Measurements from ENCODE around the gene INTS2. TPM values are rescaled to one million over a fixed set of nuclear protein-coding genes. Genes with fewer than 3 reads are reported as not detected.
"Not testable (repeated sequence)": the region's sequence is repeated elsewhere in the genome, so short reads cannot be mapped to it uniquely, and the experiment has no call there.

INTS2 gene
- total RNA-seq, 2 donors from 2014 or later: 7.6 to 8.2 TPM

GRCh38 chr17:61827649-61828395 is 100.0 kb downstream of the INTS2 start:
- no peak for TF ChIP-seq CTCF (IDR thresholded peaks at IDR 0.05)
- no peaks in the 10 kb centered on the region for H3K4me1 ChIP-seq
- H3K36me3 ChIP-seq: no peaks in the 10 kb centered on the region
- H3K9me3 ChIP-seq: peaks cover 0 to 19% of the 10 kb centered on the region in 2 donors
- H3K27me3 ChIP-seq: no peaks in the 10 kb centered on the region
- no peak overlapping the region for H3K4me3 ChIP-seq
- H3K27ac ChIP-seq: no peak overlapping the region
- no peak for DNase-seq (ENCODE audit: low spot score)

DNA sequence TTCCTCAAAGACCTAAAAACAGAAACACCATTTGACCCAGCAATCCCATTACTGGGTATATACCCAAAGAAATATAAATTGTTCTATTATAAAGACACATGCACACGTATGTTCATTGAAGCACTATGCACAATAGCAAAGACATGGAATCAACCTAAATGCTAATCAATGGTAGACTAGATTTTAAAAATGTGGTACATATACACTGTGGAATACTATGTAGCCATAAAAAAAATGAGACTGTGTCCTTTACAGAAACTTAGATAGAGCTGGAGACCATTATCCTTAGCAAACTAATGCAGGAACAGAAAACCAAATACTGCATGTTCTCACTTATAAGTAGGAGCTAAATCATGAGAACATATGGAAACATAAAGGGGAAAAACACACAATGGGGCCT is 100.9 kb downstream of the INTS2 start:
- not testable (repeated sequence) for H3K27me3 ChIP-seq; DNase-seq (ENCODE audit: low spot score); H3K36me3 ChIP-seq; H3K4me3 ChIP-seq; H3K27ac ChIP-seq; H3K4me1 ChIP-seq
- H3K9me3 ChIP-seq: peaks cover 0 to 19% of the 10 kb centered on the region in 2 donors

- not testable (repeated sequence) for DNase-seq (ENCODE audit: low spot score); H3K4me3 ChIP-seq; H3K36me3 ChIP-seq; H3K27me3 ChIP-seq; H3K27ac ChIP-seq; H3K4me1 ChIP-seq
- H3K9me3 ChIP-seq: peaks cover 0 to 19% of the 10 kb centered on the region in 2 donors
These were observed 101.6 kb downstream of the INTS2 start for GRCh38 chr17:61826198-61826597.

GRCh38 chr17:61825448-61826137 is 102.2 kb downstream of the INTS2 start:
- no peaks in the 10 kb centered on the region for H3K4me1 ChIP-seq
- DNase-seq (ENCODE audit: low spot score): no peak
- no peaks in the 10 kb centered on the region for H3K27me3 ChIP-seq
- H3K9me3 ChIP-seq: peaks cover 0 to 19% of the 10 kb centered on the region in 2 donors
- no peak overlapping the region for H3K27ac ChIP-seq
- no peaks in the 10 kb centered on the region for H3K36me3 ChIP-seq
- TF ChIP-seq CTCF (IDR thresholded peaks at IDR 0.05): no peak
- no peak overlapping the region for H3K4me3 ChIP-seq

DNA sequence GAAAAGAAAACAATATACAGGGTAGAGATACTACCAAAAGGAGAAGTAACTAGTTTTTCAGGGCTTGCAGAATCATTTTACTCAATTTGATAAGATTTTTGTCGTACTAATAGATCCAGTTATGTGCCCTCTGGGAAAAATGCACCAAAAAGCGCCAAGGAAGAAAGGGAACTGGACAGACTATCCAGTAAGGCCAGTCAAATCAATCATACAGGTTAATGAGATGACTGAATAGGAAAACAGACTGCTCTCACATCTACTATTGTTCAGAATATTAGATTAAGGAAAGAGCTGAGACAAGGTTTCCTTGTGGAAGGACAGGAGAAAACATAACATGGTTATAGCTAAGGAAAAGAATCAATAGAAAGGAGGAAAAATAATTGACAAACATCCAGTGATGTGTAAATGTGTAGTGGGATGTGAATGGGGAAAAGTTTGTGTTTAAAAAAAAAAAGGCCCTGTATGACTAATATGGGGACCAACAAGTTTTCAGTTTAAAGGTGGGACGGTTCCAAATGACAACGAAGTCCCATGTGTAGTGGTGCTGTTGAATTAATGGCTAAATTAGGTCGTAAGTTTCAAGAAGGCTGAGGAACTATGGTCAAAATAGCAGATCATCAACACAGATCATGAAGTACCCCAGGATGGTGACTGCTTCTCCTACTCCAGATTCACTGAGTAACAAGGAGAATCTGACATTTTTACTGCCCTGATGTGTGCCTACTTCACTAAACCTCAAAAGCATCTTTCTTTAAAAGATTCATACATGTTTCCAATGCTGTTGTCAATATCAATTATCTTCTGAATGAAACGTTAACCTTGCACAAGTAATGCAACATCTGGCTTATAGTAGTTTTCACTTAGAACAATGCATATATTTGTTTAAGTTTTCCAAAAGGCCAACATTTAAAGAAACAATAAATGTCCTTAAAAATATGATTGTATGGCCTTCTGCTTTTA is 105.2 kb downstream of the INTS2 start:
- no peak overlapping the region for H3K27ac ChIP-seq
- no peak for TF ChIP-seq CTCF (IDR thresholded peaks at IDR 0.05)

GRCh38 chr17:61821655-61822054 is 106.1 kb downstream of the INTS2 start:
- peaks cover 0 to 10% of the 10 kb centered on the region in 2 donors for H3K9me3 ChIP-seq
- H3K27ac ChIP-seq: no peak overlapping the region
- no peak for TF ChIP-seq CTCF (IDR thresholded peaks at IDR 0.05)
- no peaks in the 10 kb centered on the region for H3K27me3 ChIP-seq
- H3K4me1 ChIP-seq: no peaks in the 10 kb centered on the region
- DNase-seq (ENCODE audit: low spot score): no peak
- H3K36me3 ChIP-seq: no peaks in the 10 kb centered on the region
- H3K4me3 ChIP-seq: no peak overlapping the region

More for the DNA sequence above, 105.2 kb downstream of the INTS2 start:
- Histone ChIP-seq H3K4me3 (no peak overlapping the region), H3K4me1 (no peaks in the 10 kb centered on the region), H3K9me3 (peaks cover 0 to 13% of the 10 kb centered on the region in 2 donors), H3K27me3 (no peaks in the 10 kb centered on the region), H3K36me3 (no peaks in the 10 kb centered on the region)
- DNase-seq (ENCODE audit: low spot score): no peak

DNA sequence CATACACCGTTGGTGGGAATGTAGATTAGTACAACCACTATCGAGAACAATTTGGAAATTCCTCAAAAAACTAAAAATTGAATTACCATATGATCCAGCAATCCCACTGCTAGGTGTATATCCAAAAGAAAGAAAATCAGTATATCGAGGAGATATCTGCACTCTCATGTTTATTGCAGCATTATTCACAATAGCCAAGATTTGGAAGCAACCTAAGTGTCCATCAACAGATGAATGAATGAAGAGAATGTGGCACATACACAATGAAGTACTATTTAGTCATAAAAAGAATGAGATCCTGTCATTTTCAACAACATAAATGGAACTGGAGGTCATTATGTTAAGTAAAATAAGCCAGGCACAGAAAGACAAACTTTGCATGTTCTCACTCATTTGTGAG is 108.5 kb downstream of the INTS2 start:
- H3K27me3 ChIP-seq: not testable (repeated sequence)

More for the DNA sequence above, 108.5 kb downstream of the INTS2 start:
- H3K36me3 ChIP-seq; H3K4me1 ChIP-seq; DNase-seq (ENCODE audit: low spot score); H3K9me3 ChIP-seq; H3K4me3 ChIP-seq; H3K27ac ChIP-seq: not testable (repeated sequence)

All from right atrium auricular region (tissue), 2 donors.